CD4-positive, alpha-beta T cell treated with Interferon gamma for 1 hour (primary cell): Measurements from ENCODE around the gene AKNA.
A peak's percentile ranks its signal among the peaks of the same experiment; 100 is the strongest.

Experiments used
- DNase-seq: peaks from one replicate; pipeline ENCODE4 v3.0.0-alpha.2; 2020

Gene AKNA, protein sequence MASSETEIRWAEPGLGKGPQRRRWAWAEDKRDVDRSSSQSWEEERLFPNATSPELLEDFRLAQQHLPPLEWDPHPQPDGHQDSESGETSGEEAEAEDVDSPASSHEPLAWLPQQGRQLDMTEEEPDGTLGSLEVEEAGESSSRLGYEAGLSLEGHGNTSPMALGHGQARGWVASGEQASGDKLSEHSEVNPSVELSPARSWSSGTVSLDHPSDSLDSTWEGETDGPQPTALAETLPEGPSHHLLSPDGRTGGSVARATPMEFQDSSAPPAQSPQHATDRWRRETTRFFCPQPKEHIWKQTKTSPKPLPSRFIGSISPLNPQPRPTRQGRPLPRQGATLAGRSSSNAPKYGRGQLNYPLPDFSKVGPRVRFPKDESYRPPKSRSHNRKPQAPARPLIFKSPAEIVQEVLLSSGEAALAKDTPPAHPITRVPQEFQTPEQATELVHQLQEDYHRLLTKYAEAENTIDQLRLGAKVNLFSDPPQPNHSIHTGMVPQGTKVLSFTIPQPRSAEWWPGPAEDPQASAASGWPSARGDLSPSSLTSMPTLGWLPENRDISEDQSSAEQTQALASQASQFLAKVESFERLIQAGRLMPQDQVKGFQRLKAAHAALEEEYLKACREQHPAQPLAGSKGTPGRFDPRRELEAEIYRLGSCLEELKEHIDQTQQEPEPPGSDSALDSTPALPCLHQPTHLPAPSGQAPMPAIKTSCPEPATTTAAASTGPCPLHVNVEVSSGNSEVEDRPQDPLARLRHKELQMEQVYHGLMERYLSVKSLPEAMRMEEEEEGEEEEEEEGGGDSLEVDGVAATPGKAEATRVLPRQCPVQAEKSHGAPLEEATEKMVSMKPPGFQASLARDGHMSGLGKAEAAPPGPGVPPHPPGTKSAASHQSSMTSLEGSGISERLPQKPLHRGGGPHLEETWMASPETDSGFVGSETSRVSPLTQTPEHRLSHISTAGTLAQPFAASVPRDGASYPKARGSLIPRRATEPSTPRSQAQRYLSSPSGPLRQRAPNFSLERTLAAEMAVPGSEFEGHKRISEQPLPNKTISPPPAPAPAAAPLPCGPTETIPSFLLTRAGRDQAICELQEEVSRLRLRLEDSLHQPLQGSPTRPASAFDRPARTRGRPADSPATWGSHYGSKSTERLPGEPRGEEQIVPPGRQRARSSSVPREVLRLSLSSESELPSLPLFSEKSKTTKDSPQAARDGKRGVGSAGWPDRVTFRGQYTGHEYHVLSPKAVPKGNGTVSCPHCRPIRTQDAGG (N-terminal part only)

DNA sequence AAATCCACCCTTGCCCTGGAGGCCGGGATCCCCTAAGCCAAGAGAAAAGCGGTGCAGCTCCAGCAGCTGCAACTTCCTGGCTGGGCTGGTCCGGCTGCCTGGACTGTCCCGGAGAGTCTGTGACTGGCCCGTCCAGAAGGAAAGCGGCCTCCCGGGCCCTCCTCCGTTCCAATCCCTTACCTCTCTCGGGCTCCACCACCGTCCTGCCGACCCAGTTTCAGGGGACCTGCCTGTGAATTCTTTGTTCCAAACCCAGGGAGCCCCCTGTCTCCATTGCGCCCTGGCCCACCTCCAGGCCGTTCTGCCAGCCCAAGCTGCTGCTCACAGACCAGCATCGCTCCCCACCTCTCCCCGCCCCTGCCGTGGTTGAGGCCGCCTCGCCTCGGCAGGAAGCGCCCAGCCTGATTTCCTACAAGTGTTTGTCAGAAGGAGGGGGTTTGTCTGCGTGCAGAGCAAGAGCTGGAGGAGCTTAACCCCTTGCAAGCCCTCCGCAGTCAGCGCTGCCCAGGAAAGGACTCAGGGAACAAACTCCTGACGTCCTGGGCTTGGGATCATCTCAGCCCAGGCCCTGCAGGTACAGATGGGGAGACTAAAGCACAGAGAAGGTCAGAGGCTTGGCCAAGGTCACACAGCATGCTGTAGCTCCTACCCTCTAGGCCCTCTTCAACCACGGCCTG lies at the start of gene AKNA:
AKNA (minus strand) TSS at position 303 of the 677 bp plus-strand sequence. CDS start 6,649 bp downstream, outside the sequence.
- peak; percentile 83 for DNase-seq

DNA sequence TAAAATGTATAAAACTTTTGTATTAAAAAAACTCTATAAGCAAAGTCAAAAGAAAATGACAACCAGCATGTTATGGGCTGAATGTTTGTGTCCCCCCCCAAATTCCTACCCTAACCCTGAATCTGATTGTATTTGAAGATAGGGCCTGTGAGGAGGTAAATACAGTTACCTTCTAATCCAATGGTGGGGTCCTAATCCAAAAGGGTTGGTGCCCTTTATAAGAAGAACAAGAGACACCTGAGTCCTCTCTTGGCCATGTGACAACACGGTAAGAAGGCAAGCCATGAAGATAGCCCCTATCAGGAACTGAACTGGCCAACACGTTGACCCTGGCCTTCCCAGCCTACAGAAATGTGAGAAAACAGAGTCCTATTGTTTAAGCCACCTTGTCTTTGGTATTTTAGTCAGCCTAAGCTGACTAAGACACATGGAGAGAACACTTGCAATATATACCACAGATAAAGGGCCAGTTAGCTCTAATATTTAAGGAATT lies 49.7 kb upstream of the AKNA start:
- no peak for DNase-seq

DNA sequence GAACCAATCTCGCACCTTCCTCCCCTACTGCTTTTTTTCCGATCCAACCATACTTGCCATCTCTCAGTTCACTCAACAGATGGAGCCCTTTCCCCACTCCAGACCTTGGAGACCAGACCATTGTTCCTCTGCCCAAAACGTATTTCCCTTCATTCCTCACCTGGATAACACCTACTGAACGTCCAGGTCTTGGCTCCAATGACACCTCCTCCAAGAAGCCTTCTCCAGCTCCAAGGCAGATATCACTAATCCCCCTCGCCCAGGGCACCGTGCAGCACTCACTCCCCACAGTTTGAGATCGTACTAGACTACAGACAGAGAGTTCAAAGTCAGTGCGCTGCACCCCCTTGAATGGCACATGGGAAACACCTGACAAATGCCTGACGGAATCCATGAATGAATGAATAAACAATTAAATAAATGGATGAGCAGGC lies 47.1 kb upstream of the AKNA start:
- DNase-seq: peak; percentile 2

DNA sequence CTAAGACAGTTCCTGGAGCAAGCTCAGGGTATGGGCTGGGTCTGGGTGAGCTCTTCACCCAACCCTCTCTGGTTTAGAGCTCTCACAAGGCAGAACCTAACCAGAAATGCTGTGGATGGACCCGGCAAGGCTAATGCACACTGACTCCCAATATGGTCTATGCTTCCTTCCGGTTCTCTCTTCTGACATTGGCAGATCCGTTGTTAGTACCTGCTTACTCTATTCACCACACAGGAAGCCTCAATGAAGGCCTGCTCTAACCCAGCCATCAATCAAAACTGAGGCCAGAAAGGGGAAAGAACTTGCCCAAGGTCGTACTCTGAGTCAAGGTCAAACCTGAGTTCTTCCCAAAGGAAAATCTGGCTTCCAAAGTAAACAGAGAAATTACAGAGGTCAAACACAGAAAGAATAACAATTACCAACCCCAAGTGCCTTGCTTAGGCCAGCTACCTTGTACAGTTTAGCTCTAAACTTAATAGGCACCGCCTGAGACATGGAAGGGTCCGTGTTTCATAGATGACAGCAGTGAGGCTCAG lies 46.0 kb upstream of the AKNA start:
- DNase-seq: no peak

DNA sequence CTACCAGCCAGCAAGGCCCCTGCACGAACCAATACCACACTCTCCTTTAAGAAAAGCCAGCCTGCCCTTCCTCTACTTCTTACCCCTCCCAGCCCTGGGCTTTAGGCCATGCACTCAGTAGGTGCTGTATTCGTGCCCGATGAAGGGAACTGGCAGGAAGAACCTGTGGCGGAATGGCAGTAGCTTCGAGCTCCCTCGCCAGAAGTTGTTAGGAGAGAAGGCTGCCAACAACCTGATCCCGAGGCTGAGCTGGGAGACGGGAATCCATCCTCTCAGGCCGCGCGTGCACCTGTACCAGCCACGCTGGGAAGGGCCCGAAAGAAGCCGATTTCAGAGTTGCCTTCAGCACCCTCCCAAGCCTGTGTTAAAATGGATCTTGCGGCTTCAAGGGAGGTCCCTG lies 45.3 kb upstream of the AKNA start:
- DNase-seq: no peak

DNA sequence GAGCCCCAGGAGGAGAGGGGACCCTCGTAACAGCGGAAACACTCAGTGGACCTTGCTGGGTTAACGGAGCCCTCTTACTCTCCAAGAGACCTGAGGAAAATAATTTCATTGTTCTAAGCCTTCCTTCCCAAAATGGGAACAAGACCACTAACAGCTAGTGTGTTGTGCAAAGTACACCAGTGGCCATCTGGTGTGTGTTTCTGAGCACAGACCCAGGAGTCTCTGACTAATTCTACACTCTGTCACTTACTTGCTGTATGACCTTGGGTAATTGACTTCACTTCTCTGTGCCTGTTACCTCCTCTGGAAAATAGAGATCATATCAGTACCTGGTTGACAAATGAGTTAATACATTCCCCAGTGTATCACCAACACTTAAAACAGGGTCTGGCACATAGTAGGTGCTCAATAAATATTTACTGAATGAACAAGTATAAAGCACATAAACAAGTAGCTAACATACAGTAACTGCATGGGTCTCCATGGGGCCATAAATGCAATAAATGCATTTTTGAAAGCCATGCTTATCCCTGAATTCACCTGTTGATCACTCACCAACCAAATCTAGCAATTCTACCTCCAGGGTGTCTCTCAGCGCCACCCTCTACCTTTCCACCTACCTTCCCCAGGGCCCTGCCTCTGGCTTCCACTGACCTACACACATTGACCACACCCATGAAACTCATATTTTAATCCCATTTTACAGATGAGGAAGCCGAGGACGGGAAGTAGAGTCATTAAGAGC lies 44.7 kb upstream of the AKNA start:
- no peak for DNase-seq

DNA sequence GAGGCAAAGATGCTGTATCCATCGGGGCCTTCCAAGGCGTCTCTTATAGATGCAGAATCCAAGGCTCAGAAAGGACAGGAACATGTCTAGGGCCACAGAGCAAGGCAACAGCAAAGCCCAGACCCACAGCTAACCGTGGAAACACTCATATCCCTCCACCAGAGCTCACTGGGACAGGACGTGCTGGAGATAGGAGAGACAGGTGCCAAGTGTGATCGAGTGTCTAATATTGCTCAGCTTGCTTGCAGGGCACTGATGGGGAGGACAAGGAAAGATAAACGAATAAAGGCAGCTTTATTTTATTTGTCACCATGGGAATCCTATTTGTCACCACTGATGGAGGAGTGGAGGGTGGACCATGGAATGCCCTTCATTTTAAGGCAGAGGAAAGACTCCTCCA lies 44.0 kb upstream of the AKNA start:
- no peak for DNase-seq

DNA sequence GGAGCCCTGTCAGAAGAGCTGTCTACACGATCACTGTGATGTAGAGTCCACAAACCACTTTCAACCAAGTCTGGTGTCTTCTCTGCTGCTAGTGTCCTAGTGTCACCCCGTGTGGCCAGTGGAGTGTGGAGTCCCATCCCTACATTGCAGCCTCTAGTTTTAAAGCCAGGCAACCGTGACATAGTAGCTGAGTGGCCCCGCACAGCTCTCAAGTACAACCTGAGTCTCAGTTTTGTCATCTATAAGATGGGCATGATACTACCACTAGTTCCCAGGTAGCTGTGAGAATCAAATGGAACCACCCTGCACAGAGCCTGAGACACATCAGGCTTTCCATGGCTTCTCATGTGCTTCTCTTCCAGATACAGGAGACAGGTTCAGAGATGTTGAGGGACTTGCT lies 43.2 kb upstream of the AKNA start:
- no peak for DNase-seq

DNA sequence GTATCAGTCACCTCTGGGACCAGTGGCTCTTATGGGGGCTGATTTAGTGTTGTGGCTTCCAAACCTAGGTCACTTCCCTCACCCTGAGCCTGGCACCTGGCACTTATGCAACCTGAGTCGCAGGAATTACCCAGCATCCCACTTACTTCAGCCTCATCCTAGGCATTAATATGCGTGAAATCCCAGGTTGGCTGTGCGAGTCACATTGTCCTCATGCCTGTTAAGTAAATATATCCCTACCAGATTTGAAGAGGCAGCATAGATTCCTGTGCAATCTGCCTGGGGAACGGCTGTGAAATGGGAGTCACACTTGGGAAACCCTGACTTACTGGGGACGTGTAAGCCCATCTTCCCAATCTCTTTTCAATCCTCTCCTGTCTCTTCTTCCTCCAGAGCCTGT lies 42.7 kb upstream of the AKNA start:
- DNase-seq: no peak

DNA sequence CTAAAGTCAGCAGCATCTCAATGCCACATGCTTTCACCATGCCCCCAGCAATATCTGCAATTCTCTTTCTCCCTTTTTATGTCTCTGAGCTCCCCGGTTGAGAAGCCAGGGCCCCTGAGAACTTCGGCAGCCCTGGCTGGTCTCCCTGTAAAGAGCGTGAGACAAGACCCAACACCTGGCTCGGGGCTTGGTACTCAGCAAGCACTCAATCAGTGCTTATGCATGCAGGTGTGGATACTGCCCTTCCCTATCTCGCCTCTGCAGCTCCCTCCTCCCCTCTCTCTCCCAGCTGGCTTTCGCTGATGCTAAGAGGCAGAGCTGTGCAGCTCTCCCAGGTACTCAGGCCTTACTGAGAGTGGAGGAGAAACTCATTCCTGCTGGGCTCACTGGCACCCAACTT lies 41.7 kb upstream of the AKNA start:
- DNase-seq: no peak

DNA sequence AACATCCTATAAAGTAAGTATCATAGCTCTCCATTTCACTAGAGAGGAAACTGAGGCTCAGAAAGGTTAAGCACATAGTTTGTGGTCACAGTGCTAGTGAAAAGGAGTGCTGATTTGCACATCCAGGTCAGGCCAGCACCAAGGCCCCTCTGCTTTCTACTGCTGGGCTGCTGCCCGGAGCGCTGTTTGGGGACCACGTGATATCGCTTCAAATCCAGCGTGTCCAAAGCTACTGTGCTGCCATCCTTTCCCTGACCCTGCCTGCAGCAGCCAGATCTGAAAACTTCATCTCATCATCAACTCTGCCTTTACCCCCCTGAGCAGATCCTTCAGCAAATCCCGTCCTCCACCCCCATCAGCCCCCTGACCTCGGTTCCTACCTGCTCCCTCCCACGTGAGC lies 40.7 kb upstream of the AKNA start:
- no peak for DNase-seq

DNA sequence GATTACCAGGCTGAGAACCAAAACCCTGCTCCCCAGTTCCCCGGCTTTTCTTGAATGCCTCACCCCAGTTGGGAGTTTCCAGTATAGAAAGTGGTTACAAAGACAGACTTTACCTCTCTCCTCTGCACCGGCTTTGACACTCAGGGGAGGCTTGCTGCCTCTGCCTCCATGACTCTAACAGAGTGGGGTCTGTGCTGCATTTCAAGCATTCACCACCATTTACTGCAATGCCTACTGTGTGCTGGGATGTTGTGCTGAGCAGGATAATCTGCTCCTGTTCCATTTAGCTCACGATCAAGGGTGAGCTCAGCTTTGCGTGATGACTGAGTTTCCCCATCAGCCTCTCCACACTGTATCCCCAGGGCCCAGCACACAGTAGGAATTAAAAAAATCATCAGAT lies 39.9 kb upstream of the AKNA start:
- no peak for DNase-seq

DNA sequence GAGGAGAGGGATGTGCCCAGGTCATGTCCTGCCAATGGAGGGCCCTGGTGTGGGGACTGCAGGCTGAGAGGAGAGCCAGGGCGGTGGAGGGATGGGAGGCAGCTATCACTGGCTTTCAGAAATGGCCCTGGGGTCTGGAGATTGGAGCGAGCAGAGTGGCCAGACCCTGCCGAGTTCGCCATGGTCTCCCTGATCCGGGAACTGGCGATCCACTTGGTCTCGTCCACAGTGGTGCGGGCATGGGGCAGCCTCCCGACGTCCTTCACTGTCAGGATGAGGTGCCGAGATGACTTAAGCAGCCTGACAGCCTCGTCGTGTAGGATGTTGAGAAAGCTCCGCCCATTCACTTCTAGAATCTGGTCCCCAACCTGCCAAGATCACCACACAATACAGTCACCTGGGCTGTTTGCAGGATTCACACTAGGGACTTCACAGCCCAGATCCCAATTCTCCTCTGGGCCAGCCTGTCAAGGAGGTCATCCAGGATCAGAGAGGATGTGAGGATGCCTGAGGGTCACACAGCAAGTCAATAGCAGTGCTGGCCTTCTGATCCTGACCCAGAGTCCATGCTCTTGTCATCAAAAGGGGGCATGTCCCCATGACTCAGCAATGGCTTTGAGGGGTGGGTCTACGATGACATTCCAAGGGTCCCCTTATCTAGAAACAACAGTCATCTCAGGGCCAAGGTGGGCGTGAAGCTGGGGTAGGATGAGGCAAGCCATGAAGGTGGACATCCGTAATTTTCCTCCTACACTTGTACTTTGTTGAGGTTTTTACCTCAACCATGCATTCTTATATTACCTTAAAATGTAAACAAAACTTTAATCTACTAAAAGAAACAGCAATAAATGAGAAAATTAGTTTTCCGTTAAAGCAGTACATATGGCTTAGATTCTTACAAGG lies 38.5 kb upstream of the AKNA start:
- DNase-seq: no peak

DNA sequence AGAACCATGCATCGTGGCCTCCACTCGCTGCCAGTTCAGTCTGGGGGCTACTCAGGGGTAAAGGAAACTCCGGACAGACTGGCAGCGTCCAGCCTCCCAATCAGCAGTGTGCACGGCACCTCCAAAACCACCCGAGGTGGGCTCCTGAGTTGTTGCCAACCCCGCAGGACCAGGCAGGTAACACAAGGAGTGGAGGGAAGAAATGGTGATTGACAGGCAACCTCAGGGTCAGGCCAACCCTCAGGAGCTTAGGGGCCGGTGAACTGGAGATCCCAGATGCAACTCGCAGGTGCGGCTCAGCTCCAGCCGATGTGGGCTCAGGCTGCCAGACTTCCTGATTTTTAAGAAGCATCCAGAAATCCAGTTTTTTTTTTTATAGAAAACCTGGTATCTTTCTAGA lies 37.3 kb upstream of the AKNA start:
- DNase-seq: no peak

DNA sequence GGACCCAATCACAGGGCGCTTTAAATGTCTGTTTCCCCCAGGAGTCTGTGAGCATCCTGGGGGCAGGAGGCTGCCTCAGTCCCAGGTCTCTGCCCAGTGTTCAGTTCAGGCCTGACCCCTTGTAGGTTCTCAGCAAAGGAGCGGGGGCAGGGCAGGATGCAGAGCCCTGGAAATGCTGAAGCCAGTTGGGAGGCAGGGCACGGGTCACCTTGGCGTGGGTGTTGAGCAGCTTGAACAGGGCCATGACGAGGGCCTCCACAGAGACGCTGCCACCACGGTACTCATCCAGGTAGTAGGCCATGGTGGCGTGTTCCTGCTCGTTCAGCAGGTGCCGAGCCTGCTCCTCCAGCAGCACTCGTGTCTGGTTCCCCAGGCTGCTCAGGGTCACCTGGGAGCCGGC lies 36.3 kb upstream of the AKNA start:
- DNase-seq: no peak

DNA sequence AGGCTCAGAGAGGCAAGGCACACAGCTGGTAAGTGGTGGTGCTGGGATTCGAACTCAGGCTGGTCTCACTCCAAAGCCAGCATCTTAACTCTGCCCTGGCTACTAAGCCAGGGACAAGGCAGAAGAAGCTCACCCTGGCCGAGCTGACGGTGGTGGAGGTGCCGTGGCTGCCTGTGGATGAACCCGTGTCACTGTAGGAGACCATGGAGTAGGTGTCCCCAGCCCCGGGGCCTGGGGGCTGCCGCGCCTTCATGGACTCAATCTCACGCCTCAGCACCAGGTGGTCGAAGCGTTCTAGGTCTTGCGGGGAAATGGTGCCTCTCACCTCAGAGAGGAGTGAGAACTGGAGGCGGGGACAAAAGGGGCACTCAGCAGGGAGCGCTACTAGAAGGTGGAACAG lies 35.4 kb upstream of the AKNA start:
- no peak for DNase-seq

DNA sequence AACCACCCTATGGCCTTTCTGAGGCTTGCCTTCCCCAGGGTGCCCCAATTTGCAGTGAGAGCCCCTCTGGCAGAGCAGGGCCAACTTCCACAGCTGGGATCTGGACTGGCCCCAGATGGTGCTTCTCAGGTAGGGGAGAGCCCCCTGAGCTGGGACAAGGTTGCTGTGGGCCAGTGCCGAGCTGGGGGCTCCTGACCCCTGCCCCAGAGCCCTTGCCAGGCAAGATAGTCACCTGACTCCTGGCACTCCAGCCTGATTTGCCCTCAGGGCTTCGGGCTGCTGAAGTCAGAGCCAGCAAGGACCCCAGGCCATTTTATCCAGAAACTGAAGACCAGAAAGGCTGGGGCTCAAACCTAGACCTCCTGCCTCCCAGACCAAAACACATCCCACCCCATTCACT lies 33.4 kb upstream of the AKNA start:
- DNase-seq: no peak

DNA sequence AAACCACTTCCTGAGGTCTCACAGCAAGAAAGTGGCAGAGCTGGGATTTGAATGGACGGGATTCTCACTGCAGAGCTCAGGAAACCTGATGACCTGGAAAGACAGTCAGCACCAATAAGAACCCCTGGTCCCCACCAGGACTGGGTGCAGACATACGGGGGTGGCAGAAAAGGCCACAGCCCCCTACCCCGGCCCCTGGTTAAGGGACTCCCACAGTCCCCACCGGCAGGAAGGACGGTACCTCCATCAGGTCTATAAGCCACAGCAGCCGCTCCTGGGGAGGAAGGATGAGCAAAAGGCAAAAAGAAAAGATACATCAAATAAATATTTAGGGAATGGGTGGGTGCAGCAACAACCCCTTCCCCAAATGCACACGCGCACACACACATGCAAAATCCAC lies 32.0 kb upstream of the AKNA start:
- no peak for DNase-seq

DNA sequence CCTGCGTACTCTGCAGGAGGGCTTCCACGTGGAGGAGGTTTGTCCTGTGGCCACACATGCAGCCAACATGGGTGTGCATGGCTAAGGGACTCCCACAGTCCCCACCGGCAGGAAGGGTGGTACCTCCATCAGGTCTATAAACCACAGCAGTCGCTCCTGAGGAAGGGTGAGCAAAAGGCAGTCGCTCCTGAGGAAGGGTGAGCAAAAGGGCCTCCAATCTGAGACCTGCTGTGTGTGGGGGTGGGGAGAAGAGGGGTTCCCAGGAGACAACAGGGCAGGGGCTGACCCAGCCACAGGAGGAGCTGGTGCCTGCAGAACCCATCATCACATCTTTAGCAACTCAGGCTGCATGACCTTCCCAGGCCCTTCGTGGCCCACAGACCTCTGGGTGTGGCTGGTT lies 30.3 kb upstream of the AKNA start:
- no peak for DNase-seq

DNA sequence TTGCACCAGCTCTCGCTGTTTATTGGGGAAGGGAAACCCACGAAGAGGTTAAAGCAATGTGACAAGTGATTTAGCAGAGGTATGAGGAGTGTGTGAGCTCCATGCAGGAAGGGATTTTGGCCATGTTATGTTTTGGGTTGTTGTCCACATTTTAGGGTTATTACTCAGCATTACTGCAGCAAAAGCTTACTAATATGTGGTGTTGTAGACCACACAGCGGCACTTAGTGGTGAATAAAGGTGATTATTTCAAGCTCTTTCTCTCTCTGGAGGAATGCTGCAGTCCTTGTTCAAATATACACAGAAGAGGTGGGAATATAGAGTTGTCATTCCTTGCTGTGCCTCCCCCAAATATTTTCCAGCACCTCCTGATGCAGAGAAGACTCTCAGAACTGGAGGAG lies 29.7 kb upstream of the AKNA start:
- no peak for DNase-seq
